ENCODE data around the gene CCNY.
"Not testable (repeated sequence)": the region's sequence is repeated elsewhere in the genome, so short reads cannot be mapped to it uniquely, and the experiment has no call there.

Gene CCNY

GRCh38 chr10:35384265-35384868, 48.1 kb downstream of the CCNY start:
- no peak for DNase-seq (ENCODE audit: low read depth in 2 of 2)

GRCh38 chr10:35386594-35387174, 50.4 kb downstream of the CCNY start:
- DNase-seq (ENCODE audit: low read depth in 2 of 2) = no peak

- DNase-seq (ENCODE audit: low read depth in 2 of 2) = no peak
Measured at GRCh38 chr10:35387768-35388167, 51.5 kb downstream of the CCNY start.

GRCh38 chr10:35388197-35388596, 51.9 kb downstream of the CCNY start:
- DNase-seq (ENCODE audit: low read depth in 2 of 2) = no peak

- no peak for DNase-seq (ENCODE audit: low read depth in 2 of 2)
Measured at GRCh38 chr10:35388682-35389081, 52.4 kb downstream of the CCNY start.

GRCh38 chr10:35390161-35390840, 54.0 kb downstream of the CCNY start:
- DNase-seq (ENCODE audit: low read depth in 2 of 2) = no peak

- DNase-seq (ENCODE audit: low read depth in 2 of 2) = no peak
Measured at GRCh38 chr10:35390843-35391152, 54.5 kb downstream of the CCNY start.

GRCh38 chr10:35391153-35391953, 55.0 kb downstream of the CCNY start:
- no peak for DNase-seq (ENCODE audit: low read depth in 2 of 2)

GRCh38 chr10:35391954-35392262, 55.6 kb downstream of the CCNY start:
- DNase-seq (ENCODE audit: low read depth in 2 of 2) = no peak

GRCh38 chr10:35392482-35393228, 56.3 kb downstream of the CCNY start:
- DNase-seq (ENCODE audit: low read depth in 2 of 2) = no peak

- DNase-seq (ENCODE audit: low read depth in 2 of 2) = no peak
Measured at GRCh38 chr10:35394411-35394851, 58.1 kb downstream of the CCNY start.

- no peak for DNase-seq (ENCODE audit: low read depth in 2 of 2)
Measured at GRCh38 chr10:35394934-35395333, 58.6 kb downstream of the CCNY start.

- DNase-seq (ENCODE audit: low read depth in 2 of 2) = no peak
Measured at GRCh38 chr10:35396560-35397434, 60.5 kb downstream of the CCNY start.

- no peak for DNase-seq (ENCODE audit: low read depth in 2 of 2)
Measured at GRCh38 chr10:35397953-35398352, 61.6 kb downstream of the CCNY start.

- no peak for DNase-seq (ENCODE audit: low read depth in 2 of 2)
Measured at GRCh38 chr10:35398355-35398754, 62.0 kb downstream of the CCNY start.

- DNase-seq (ENCODE audit: low read depth in 2 of 2) = no peak
Measured at GRCh38 chr10:35398908-35399307, 62.6 kb downstream of the CCNY start.

GRCh38 chr10:35399414-35400009, 63.2 kb downstream of the CCNY start:
- no peak for DNase-seq (ENCODE audit: low read depth in 2 of 2)

GRCh38 chr10:35400595-35401268, 64.4 kb downstream of the CCNY start:
- no peak for DNase-seq (ENCODE audit: low read depth in 2 of 2)

- DNase-seq (ENCODE audit: low read depth in 2 of 2) = not testable (repeated sequence)
Measured at GRCh38 chr10:35403491-35403890, 67.2 kb downstream of the CCNY start.

GRCh38 chr10:35404077-35404476, 67.8 kb downstream of the CCNY start:
- DNase-seq (ENCODE audit: low read depth in 2 of 2) = not testable (repeated sequence)

Data from stimulated activated CD4-positive, alpha-beta T cell treated with anti-CD3 and anti-CD28 coated beads, Interleukin-1b, Interleukin-23, amount 100 ng/mL, for 4 hours (primary cell).